Raji (cell line): ENCODE data around the gene DIP2A.

Experiments used
- POLR2A ChIP-seq: IDR thresholded peaks from 2 replicates; pipeline ENCODE4 v1.6.1; 2011; ENCODE audit warnings: low read depth, low read length, control low read depth; ENCODE audit not compliant: insufficient read depth

Gene DIP2A

GRCh38 chr21:46455575-46456385 is 2.9 kb upstream of the DIP2A start:
- no peak for TF ChIP-seq POLR2A

- TF ChIP-seq POLR2A = no peak
These were observed 1.9 kb upstream of the DIP2A start for GRCh38 chr21:46456750-46457149.

GRCh38 chr21:46457801-46458314 is 833 bp upstream of the DIP2A start:
- no peak for TF ChIP-seq POLR2A

GRCh38 chr21:46459024-46459355 is 299 bp downstream of the DIP2A start:
- no peak for TF ChIP-seq POLR2A

- no peak for TF ChIP-seq POLR2A
These were observed 843 bp downstream of the DIP2A start for GRCh38 chr21:46459356-46460112.

DNA sequence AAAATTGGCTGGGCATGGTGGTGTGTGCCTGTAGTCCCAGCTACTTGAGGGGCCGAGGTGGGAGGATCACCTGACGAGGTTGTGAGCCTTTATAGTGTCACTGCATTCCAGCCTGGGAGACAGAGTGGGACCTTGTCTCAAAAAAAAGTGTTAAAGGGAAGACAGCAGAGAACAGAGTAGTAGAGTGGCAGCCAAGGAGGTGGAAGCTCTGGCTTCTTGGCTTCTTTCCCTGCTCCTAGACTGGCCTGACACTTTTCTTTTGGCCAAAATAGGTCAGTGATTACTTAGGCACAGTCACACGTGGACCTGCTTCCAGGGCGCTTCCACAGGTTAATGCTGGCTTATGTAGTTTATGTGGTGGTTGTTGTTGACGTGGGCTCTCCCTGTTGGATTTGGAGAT is 3.2 kb downstream of the DIP2A start:
- no peak for TF ChIP-seq POLR2A

DNA sequence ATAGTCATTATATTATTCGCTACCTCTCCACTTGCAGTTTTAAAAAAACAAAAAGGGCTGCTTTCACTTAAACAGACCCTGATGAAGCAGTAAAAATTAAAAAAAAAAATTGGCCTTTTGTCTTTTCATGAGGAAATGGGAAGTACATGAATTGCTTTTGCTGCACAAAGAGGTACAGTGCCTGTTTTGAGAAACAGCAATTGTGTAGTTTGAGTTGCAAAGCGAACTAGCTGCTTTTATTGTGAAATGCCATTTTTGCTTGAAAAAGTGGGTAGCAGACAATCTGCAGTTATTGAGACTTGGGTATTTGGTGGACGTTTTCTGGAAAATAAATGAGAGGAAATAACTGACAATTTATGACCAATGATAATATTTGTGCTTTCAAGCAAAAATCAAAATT is 7.0 kb downstream of the DIP2A start:
- TF ChIP-seq POLR2A = no peak

GRCh38 chr21:46468108-46468774 is 9.6 kb downstream of the DIP2A start:
- no peak for TF ChIP-seq POLR2A

DNA sequence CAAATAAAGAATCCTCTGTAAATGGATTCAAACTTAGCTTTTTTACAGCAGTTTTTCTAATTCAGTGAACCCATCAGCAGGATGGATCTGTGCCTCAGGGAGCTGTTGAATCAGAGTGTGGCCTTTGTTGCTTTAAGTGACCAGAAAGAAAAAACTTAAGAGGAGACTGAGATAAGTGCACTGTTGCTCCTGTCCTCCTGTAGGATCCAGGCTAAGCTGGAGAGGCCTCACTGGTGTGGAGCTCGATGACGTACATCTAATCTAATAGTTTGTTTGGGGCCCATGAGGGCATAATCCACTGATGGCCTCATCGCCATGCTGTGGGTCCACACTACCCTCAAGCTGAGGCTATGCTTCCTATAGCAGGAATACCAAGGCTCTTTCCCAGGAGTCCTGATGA is 10.6 kb downstream of the DIP2A start:
- TF ChIP-seq POLR2A = no peak

DNA sequence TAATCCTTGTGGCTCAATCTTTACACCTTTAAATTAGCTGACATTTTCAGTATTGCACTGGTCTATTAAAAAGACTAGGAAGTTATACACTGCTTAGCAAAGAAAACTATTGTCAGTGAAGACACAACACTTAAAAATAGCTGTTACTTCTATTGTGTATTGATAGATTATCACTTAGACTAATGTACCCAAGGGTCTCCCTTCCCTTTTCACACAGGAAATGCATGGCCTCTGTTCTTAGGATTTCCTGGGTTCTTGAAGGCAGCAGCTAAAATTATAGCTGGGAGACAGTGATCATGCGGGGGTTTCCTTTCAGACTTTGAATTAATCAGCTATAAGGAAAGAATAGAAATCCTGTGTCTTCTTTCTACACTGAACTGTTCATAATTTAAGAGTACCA is 12.8 kb downstream of the DIP2A start:
- no peak for TF ChIP-seq POLR2A

- TF ChIP-seq POLR2A = no peak
These were observed 13.6 kb downstream of the DIP2A start for GRCh38 chr21:46472246-46472645.

- TF ChIP-seq POLR2A = no peak
These were observed 15.7 kb downstream of the DIP2A start for GRCh38 chr21:46474382-46474781.

GRCh38 chr21:46475296-46475695 is 16.6 kb downstream of the DIP2A start:
- no peak for TF ChIP-seq POLR2A

DNA sequence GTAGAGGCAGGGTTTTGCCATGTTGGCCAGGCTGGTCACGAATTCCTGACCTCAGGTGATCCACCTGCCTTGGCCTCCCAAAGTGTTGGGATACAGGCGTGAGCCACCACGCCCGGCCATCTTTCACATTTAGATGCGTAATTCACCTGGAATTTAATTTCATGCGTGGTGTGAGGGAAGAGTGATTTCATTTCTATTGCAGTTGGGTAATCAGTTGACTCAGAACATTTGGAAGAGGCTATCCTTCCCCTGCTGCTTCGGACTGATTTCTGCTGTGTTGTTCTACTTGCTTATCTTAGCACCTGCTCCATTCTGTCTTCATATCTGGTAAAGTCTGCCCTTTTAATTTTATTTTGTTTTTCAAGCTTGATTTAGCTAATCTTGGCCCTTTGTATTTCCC is 19.1 kb downstream of the DIP2A start:
- no peak for TF ChIP-seq POLR2A

- no peak for TF ChIP-seq POLR2A
These were observed 20.2 kb downstream of the DIP2A start for GRCh38 chr21:46478910-46479309.

- TF ChIP-seq POLR2A = no peak
These were observed 21.8 kb downstream of the DIP2A start for GRCh38 chr21:46480466-46480865.
